Loucy (cell line): ENCODE results near the gene FKBP4.

Experiments used
- H2AFZ ChIP-seq: fragments of 200-600 bp; sonication (generic); 2 replicates; pipeline ENCODE4 v1.6.0; 2016; ENCODE audit warnings: antibody characterized with exemption, mild to moderate bottlenecking, low read length, moderate library complexity
- H3F3A ChIP-seq: fragments of 200-600 bp; 2 replicates; pipeline ENCODE4 v1.6.0; 2016; ENCODE audit warnings: antibody characterized with exemption, low read depth, mild to moderate bottlenecking
- H3K27me3 ChIP-seq: fragments of 200-600 bp; sonication (generic); 2 replicates; pipeline ENCODE4 v1.6.1; 2014; ENCODE audit warnings: low read length, mild to moderate bottlenecking; ENCODE audit not compliant: insufficient read depth, poor library complexity, severe bottlenecking
- H3K36me3 ChIP-seq: fragments of 200-600 bp; sonication (generic); 2 replicates; pipeline ENCODE4 v1.6.1; 2016; ENCODE audit warnings: low read length; ENCODE audit not compliant: insufficient read depth
- H3K4me1 ChIP-seq: fragments of 200-600 bp; sonication (generic); 2 replicates; pipeline ENCODE4 v1.5.1; 2014; ENCODE audit warnings: low read length, mild to moderate bottlenecking; ENCODE audit not compliant: insufficient read depth, poor library complexity, severe bottlenecking
- H3K4me2 ChIP-seq: fragments of 200-600 bp; sonication (generic); 2 replicates; pipeline ENCODE4 v1.6.0; 2014; ENCODE audit warnings: antibody characterized with exemption, low read length, low read depth, mild to moderate bottlenecking; ENCODE audit not compliant: poor library complexity, severe bottlenecking
- H3K4me3 ChIP-seq: fragments of 200-600 bp; sonication (generic); 2 replicates; pipeline ENCODE4 v1.5.1; 2014; ENCODE audit warnings: low read length, mild to moderate bottlenecking, mixed read lengths; ENCODE audit not compliant: poor library complexity, severe bottlenecking
- H3K79me2 ChIP-seq: fragments of 200-600 bp; sonication (generic); 2 replicates; pipeline ENCODE4 v1.6.1; 2014; ENCODE audit warnings: low read length; ENCODE audit not compliant: insufficient read depth
- H3K9ac ChIP-seq: fragments of 200-600 bp; sonication (generic); 2 replicates; pipeline ENCODE4 v1.6.0; 2014; ENCODE audit warnings: mild to moderate bottlenecking, low read depth, low read length, moderate library complexity; ENCODE audit not compliant: poor library complexity, severe bottlenecking
- H3K9me2 ChIP-seq: fragments of 200-600 bp; sonication (generic); replicated peaks from 2 replicates; pipeline ENCODE4 v1.6.1; 2016; ENCODE audit warnings: low read depth, low read length, mixed read lengths
- H3K9me3 ChIP-seq: fragments of 200-600 bp; sonication (generic); 2 replicates; pipeline ENCODE4 v1.6.1; 2014; ENCODE audit warnings: mild to moderate bottlenecking, antibody characterized with exemption, low read length, low read depth; ENCODE audit not compliant: insufficient read depth
- H4K20me1 ChIP-seq: fragments of 200-600 bp; sonication (generic); 2 replicates; pipeline ENCODE4 v1.6.0; 2014; ENCODE audit warnings: antibody characterized with exemption, low read length, mild to moderate bottlenecking; ENCODE audit not compliant: insufficient read depth, poor library complexity, severe bottlenecking
- CTCF ChIP-seq: fragments of 200-600 bp; sonication (generic); conservative IDR thresholded peaks from 2 replicates; pipeline ENCODE4 v1.5.1; 2014; ENCODE audit warnings: mild to moderate bottlenecking, antibody characterized with exemption, low read length
- EZH2phosphoT487 ChIP-seq: fragments of 200-600 bp; IDR thresholded peaks from 2 replicates; pipeline ENCODE4 v1.6.1; 2018; ENCODE audit warnings: antibody characterized with exemption, mild to moderate bottlenecking, moderate library complexity, borderline replicate concordance

FKBP4 gene

GRCh38 chr12:2775431-2775830 lies 19.3 kb upstream of the FKBP4 start:
- Histone ChIP-seq H3K36me3 (no peaks in the 10 kb centered on the region), H3K4me1 (no peaks in the 10 kb centered on the region), H3K9ac (no peak overlapping the region), H3K4me2 (no peak overlapping the region), H3K4me3 (no peak overlapping the region), H3K27me3 (no peaks in the 10 kb centered on the region), H3F3A (no peaks in the 10 kb centered on the region), H3K9me3 (no peaks in the 10 kb centered on the region), H4K20me1 (no peaks in the 10 kb centered on the region), H3K9me2 (no peaks in the 10 kb centered on the region), H3K79me2 (no peaks in the 10 kb centered on the region), H2AFZ (no peak overlapping the region)
- TF ChIP-seq CTCF (no peak), EZH2phosphoT487 (no peak)

- H3K4me2 ChIP-seq, result no peak overlapping the region
- TF ChIP-seq EZH2phosphoT487 (no peak), CTCF (no peak)
- no peaks in the 10 kb centered on the region for H3K36me3 ChIP-seq
- no peak overlapping the region for H3K9ac ChIP-seq
- no peak overlapping the region for H3K4me3 ChIP-seq
- H3F3A ChIP-seq, result no peaks in the 10 kb centered on the region
- no peaks in the 10 kb centered on the region for H4K20me1 ChIP-seq
- H3K4me1 ChIP-seq, result no peaks in the 10 kb centered on the region
- no peaks in the 10 kb centered on the region for H3K9me3 ChIP-seq
- no peak overlapping the region for H2AFZ ChIP-seq
- no peaks in the 10 kb centered on the region for H3K9me2 ChIP-seq
- H3K27me3 ChIP-seq, result no peaks in the 10 kb centered on the region
- H3K79me2 ChIP-seq, result no peaks in the 10 kb centered on the region
Observed at GRCh38 chr12:2776129-2776806, 18.5 kb upstream of the FKBP4 start.

GRCh38 chr12:2779281-2779680 lies 15.5 kb upstream of the FKBP4 start:
- Histone ChIP-seq H4K20me1 (no peaks in the 10 kb centered on the region), H3F3A (no peaks in the 10 kb centered on the region), H3K4me2 (no peak overlapping the region), H3K4me3 (no peak overlapping the region), H3K79me2 (no peaks in the 10 kb centered on the region), H3K27me3 (no peaks in the 10 kb centered on the region), H2AFZ (no peak overlapping the region), H3K9ac (no peak overlapping the region), H3K9me2 (no peaks in the 10 kb centered on the region), H3K36me3 (no peaks in the 10 kb centered on the region), H3K9me3 (no peaks in the 10 kb centered on the region), H3K4me1 (no peaks in the 10 kb centered on the region)
- TF ChIP-seq EZH2phosphoT487 (no peak), CTCF (no peak)
